ENCODE data around the gene TRIM67. TPM values are rescaled to one million over a fixed set of nuclear protein-coding genes. Genes with fewer than 3 reads are reported as not detected.
"Not testable (repeated sequence)": the region's sequence is repeated elsewhere in the genome, so short reads cannot be mapped to it uniquely, and the experiment has no call there.

The TRIM67 gene
- total RNA-seq, 1 donor from 2014 or later, result not detected

DNA sequence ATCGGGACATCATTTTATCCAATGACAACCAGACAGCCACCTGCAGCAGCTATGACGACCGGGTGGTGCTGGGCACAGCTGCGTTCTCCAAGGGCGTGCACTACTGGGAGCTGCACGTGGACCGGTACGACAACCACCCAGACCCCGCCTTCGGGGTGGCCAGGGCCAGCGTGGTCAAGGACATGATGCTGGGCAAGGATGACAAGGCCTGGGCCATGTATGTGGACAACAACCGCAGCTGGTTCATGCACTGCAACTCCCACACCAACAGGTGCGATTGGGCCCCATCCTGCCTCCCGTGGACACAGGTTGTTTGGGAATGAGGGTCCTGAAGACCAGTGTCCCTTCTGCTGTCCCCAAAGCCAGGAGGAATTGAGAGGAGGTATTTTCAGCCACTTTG, 47.1 kb downstream of the TRIM67 start:
- TF ChIP-seq, protein P1, sequence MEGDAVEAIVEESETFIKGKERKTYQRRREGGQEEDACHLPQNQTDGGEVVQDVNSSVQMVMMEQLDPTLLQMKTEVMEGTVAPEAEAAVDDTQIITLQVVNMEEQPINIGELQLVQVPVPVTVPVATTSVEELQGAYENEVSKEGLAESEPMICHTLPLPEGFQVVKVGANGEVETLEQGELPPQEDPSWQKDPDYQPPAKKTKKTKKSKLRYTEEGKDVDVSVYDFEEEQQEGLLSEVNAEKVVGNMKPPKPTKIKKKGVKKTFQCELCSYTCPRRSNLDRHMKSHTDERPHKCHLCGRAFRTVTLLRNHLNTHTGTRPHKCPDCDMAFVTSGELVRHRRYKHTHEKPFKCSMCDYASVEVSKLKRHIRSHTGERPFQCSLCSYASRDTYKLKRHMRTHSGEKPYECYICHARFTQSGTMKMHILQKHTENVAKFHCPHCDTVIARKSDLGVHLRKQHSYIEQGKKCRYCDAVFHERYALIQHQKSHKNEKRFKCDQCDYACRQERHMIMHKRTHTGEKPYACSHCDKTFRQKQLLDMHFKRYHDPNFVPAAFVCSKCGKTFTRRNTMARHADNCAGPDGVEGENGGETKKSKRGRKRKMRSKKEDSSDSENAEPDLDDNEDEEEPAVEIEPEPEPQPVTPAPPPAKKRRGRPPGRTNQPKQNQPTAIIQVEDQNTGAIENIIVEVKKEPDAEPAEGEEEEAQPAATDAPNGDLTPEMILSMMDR (IDR thresholded peaks at IDR 0.05), result no peak
- intact Hi-C loops (cut with micrococcal nuclease), result no loop called here
- ATAC-seq (ENCODE audit: low read depth) (no peak), DNase-seq (no peak)
- H3K4me1 Mint-ChIP-seq, result peaks cover 16% of the 10 kb centered on the region
- H3K4me3 Mint-ChIP-seq, result no peak overlapping the region
- ChIA-PET POLR2A (no interaction called here), CTCF (no interaction called here)
- H3K36me3 Mint-ChIP-seq (ENCODE audit: low read depth), result no peaks in the 10 kb centered on the region
- H3K27ac Mint-ChIP-seq, result no peak overlapping the region
- no peaks in the 10 kb centered on the region for H3K27me3 Mint-ChIP-seq
- no peaks in the 10 kb centered on the region for H3K9me3 Mint-ChIP-seq

DNA sequence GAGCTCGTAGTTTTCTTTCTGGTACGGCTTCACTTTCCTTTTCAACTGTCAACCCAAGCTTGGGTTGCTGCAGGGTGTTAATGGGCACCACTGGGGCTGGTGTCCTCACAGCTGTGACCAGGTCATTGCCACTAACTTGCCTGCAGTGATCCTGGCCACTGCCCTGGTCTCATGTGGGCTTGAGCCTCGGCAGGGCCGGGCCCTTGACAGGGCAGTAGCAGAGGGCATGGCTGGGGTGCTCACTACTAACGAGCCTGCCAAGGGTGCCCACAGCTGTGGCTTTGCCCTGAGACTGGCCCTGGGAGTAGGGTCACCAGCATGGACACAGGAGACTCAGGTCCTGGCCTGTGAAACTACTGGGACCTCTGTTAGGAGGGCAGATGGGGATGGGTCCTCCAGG, 47.7 kb downstream of the TRIM67 start:
- Mint-ChIP-seq H3K4me1 (peaks cover 21% of the 10 kb centered on the region), H3K36me3 (ENCODE audit: low read depth) (no peaks in the 10 kb centered on the region), H3K9me3 (no peaks in the 10 kb centered on the region), H3K27ac (no peak overlapping the region), H3K4me3 (no peak overlapping the region), H3K27me3 (no peaks in the 10 kb centered on the region)
- no peak for ATAC-seq (ENCODE audit: low read depth)
- POLR2A ChIA-PET, result no interaction called here
- CTCF ChIA-PET, result interaction anchor here (0.7 kb wide), 1 partner anchor 566 kb away, joined by 3 read pairs; no protein-coding TSS in a partner anchor
- TF ChIP-seq, protein P1 (IDR thresholded peaks at IDR 0.05), result no peak
- no peak for DNase-seq
- intact Hi-C loops (cut with micrococcal nuclease), result no loop called here

DNA sequence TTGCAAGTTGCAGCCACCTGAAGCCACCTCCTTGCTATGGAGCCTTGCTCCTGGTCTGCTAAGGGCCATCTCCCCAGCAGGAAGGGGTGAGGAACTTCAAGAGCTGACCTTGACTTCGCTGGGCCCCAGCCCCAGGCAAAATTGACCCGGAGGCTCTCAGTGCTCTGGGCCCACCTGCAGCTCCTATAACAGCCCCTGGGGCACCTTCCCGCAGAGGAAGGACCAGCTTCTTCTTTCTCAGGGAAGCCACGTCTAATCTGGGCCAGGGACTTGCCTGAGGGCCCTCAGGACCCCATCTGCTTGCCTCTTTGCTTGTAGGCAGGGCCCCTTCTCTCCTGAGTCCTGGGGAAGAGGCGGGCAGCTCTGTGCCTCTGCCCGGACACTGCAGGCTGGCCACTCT, 48.3 kb downstream of the TRIM67 start:
- intact Hi-C loops (cut with micrococcal nuclease), result loop anchor here (2.0 to 10.0 kb wide), 2 partner anchors 125 to 527 kb away; partner anchors contain the start of genes EXOC8 and SPRTN
- DNase-seq (no peak), ATAC-seq (ENCODE audit: low read depth) (no peak)
- POLR2A ChIA-PET, result no interaction called here
- H3K4me1 Mint-ChIP-seq, result peaks cover 26% of the 10 kb centered on the region
- TF ChIP-seq, protein P1 (IDR thresholded peaks at IDR 0.05), result no peak
- H3K36me3 Mint-ChIP-seq (ENCODE audit: low read depth), result no peaks in the 10 kb centered on the region
- H3K27me3 Mint-ChIP-seq, result no peaks in the 10 kb centered on the region
- no peaks in the 10 kb centered on the region for H3K9me3 Mint-ChIP-seq
- H3K4me3 Mint-ChIP-seq, result no peak overlapping the region
- CTCF ChIA-PET, result interaction anchor here (0.7 to 1.0 kb wide), 4 partner anchors 195 to 567 kb away, joined by 3 to 6 read pairs (median 3); no protein-coding TSS in a partner anchor
- no peak overlapping the region for H3K27ac Mint-ChIP-seq

DNA sequence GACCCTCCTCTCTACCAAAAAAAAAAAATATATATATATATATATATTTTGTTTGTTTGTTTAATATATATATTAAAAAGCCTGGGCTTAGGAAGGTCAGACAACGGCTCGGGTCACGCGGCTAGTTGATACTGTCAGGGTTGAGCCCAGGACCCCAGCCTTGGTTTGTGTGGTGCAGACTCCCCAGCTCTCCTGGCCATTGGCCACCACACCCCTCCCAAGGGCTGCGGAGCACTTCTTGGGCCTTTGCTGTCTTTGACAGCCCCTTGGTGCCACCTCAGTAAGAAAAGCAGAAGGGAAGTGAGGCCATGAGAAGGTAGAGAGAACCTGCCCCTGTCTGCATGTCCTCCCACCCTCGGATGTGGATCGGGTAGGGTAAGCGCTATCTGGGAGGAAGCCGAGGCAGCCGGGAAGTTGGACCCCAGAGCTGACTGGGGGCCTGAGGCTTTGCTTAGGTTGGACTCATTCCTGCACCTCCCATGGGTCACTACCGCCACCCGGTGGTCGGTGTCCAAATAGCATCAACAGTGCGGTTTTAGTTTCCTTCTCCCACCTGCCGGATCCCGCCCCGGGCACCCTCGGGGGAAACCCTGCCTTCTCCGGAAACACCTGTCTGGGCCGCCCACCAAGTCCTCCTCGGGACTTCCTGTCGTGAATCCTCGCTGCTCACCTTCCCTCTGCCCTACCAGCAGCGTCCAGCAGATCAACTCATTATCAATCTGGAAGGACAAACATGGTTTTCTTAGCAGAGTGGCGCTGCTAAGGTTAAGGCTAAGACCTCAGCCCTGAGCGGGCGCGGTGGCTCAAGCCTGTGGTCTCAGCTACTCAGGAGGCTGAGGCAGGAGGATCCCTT, 49.4 kb downstream of the TRIM67 start:
- ATAC-seq (ENCODE audit: low read depth), result peak; percentile 89
- peak overlapping the region; percentile 85 for H3K27ac Mint-ChIP-seq
- TF ChIP-seq, protein P1 (IDR thresholded peaks at IDR 0.05), result peak; percentile 46
- POLR2A ChIA-PET, result interaction anchor here (0.5 to 1.4 kb wide), 2 partner anchors 31 to 62 kb away, joined by 3 to 4 read pairs; no protein-coding TSS in a partner anchor
- peak; percentile 90 for DNase-seq
- H3K27me3 Mint-ChIP-seq, result no peaks in the 10 kb centered on the region
- intact Hi-C loops (cut with micrococcal nuclease), result loop anchor here (1.0 to 10.0 kb wide), 7 partner anchors 124 to 569 kb away; partner anchors contain the start of genes ARV1, COG2, EXOC8 and FAM89A
- no peaks in the 10 kb centered on the region for H3K9me3 Mint-ChIP-seq
- CTCF ChIA-PET, result interaction anchor here (0.7 to 1.6 kb wide), 7 partner anchors 232 to 569 kb away, joined by 3 to 6 read pairs (median 4); partner anchors contain the start of gene COG2
- H3K36me3 Mint-ChIP-seq (ENCODE audit: low read depth), result no peaks in the 10 kb centered on the region
- peaks cover 37% of the 10 kb centered on the region for H3K4me1 Mint-ChIP-seq
- H3K4me3 Mint-ChIP-seq, result peak overlapping the region; percentile 93

DNA sequence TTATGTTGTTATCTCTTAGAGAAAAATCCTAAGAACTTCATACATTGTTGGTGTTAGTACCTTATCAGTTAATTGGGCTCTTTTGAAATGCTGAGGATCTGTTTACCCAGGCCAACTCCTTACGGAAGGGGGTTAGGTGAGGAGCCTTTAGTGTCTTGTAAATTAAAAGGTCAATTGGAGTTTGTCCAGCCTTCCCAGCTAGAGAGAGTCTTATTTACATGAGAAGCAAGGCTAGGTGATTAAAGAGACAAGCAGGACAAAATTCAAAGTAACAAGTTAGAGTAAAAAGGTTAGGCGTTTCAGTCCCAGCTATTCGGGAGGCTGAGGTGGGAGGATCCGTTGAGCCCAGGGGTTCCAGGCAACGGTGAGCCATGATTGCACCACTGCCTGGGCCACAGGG, 50.4 kb downstream of the TRIM67 start:
- intact Hi-C loops (cut with micrococcal nuclease), result loop anchor here (10.0 kb wide), 1 partner anchor 122 kb away; the partner anchor contains the start of genes EXOC8 and SPRTN
- DNase-seq; H3K36me3 Mint-ChIP-seq (ENCODE audit: low read depth); H3K9me3 Mint-ChIP-seq; ATAC-seq (ENCODE audit: low read depth); H3K4me3 Mint-ChIP-seq; POLR2A ChIA-PET; H3K27me3 Mint-ChIP-seq; CTCF ChIA-PET: not testable (repeated sequence)
- Mint-ChIP-seq H3K4me1 (peaks cover 41% of the 10 kb centered on the region), H3K27ac (peak overlapping the region; percentile 69)

All from activated B cell treated with CpG ODN at 0.5 μM for 24 hours (primary cell).